ENCODE measurements around the gene ADARB2. TPM values are rescaled to one million over a fixed set of nuclear protein-coding genes. Genes with fewer than 3 reads are reported as not detected.
A peak's percentile ranks its signal among the peaks of the same experiment; 100 is the strongest.

Gene ADARB2
- total RNA-seq, 6 donors from 2014 or later: 0.69 to 5.2 (median 1.8) TPM

DNA sequence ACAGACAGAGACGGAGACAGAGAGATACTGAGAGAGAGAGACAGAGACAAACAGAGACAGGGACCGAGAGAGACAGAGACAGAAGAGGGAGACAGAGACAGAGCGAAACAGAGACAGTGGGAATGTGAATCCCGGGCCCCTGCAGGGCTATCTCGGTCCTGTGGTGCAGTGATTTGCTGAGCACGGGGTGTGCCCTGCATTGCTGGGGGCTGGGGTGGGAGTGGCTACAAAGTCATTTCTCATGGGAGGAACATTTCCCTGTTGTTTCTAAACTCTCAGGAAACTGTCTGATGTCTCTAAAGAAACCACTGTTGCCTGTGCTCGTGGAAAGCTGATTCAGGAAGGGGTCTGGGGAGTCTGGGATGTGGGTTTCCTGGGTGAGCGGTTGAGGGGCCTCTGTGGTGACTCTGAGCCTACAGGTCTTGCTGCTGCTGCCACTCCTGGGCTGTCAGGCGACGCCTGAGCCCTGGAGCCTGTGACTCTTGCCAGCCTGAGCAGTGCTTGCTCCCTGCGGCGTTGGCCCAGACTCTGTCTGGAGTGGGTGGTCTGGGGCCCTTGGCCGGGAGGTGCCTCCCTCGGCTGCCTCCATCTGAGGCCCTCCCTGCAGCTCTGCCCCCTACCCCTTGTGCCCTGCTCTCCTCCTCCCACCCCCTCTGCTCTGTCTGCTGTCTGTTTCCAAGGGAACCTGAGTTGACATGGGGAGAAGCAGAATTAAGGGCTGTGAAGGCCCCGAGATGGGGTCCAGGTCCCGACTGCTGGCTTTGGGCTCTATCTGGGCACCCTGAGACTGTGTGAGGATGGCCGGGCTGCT, 389.2 kb downstream of the ADARB2 start:
- no peak for DNase-seq
- Histone ChIP-seq H3K27ac (no peak overlapping the region), H3K36me3 (no peaks in the 10 kb centered on the region), H3K27me3 (no peaks in the 10 kb centered on the region), H3K9me3 (no peaks in the 10 kb centered on the region), H3K4me1 (no peaks in the 10 kb centered on the region), H3K4me3 (no peak overlapping the region)
- WGBS, 2 donors: 59 to 62% methylated on average over 11 to 17 of the region's 17 CpGs
- peak in 1 of 2 donors; percentile 28 for ATAC-seq (ENCODE audit: low FRiP score in 2 of 2)
- TF ChIP-seq POLR2A (IDR thresholded peaks at IDR 0.05) (no peak), EP300 (IDR thresholded peaks at IDR 0.05) (no peak), POLR2AphosphoS5 (IDR thresholded peaks at IDR 0.05) (no peak)
- TF ChIP-seq, protein P1, sequence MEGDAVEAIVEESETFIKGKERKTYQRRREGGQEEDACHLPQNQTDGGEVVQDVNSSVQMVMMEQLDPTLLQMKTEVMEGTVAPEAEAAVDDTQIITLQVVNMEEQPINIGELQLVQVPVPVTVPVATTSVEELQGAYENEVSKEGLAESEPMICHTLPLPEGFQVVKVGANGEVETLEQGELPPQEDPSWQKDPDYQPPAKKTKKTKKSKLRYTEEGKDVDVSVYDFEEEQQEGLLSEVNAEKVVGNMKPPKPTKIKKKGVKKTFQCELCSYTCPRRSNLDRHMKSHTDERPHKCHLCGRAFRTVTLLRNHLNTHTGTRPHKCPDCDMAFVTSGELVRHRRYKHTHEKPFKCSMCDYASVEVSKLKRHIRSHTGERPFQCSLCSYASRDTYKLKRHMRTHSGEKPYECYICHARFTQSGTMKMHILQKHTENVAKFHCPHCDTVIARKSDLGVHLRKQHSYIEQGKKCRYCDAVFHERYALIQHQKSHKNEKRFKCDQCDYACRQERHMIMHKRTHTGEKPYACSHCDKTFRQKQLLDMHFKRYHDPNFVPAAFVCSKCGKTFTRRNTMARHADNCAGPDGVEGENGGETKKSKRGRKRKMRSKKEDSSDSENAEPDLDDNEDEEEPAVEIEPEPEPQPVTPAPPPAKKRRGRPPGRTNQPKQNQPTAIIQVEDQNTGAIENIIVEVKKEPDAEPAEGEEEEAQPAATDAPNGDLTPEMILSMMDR (IDR thresholded peaks at IDR 0.05): no peak

DNA sequence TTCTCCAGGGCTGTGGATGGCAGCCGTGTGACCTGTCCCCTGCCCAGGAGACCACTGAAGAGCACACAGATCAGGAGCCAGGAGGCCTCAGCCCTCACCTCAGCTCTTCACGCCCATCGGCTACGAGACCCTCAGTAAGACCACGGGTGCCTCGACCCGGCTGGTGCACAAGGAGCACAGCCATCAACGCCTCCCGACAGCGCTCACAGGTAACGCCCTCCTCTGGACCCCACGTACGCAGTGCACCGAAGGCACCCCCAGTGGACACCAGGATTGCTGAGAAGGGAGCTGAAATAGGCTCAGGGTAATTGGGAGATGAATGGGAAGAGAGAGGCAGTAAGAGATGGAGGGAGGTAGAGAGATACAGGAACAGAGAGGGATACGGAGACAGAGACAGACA, 389.8 kb downstream of the ADARB2 start:
- Histone ChIP-seq H3K27me3 (no peaks in the 10 kb centered on the region), H3K9me3 (no peaks in the 10 kb centered on the region), H3K4me3 (no peak overlapping the region), H3K4me1 (no peaks in the 10 kb centered on the region), H3K36me3 (no peaks in the 10 kb centered on the region), H3K27ac (no peak overlapping the region)
- DNase-seq: no peak
- 88 to 93% methylated on average over 15 of the region's 15 CpGs for WGBS, 2 donors
- peak in 1 of 2 donors; percentile 19 for ATAC-seq (ENCODE audit: low FRiP score in 2 of 2)
- TF ChIP-seq POLR2A (IDR thresholded peaks at IDR 0.05) (no peak), EP300 (IDR thresholded peaks at IDR 0.05) (no peak), POLR2AphosphoS5 (IDR thresholded peaks at IDR 0.05) (no peak)
- TF ChIP-seq, protein P1 (IDR thresholded peaks at IDR 0.05): no peak

DNA sequence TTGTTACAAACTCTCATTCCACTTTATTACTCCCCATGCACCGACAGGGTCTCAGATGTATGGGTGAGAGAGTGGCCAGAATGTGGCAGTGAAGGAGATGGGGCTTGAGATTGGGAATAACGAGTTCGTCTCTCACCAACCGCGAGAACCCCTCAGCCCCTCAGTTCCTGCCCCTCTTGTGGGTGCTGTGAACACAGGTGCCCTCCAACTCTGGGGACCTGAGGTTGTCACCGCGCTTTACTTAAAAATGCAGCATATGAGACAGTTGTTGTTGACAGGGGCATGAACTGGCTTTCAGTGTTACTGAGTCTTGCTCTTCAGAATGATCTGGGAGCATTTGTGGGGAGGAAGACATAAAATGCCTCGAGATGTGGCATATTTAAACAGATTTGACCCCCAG, 391.1 kb downstream of the ADARB2 start:
- H3K9me3 ChIP-seq: no peaks in the 10 kb centered on the region
- WGBS, 2 donors: 83 to 86% methylated on average over 8 of the region's 8 CpGs
- TF ChIP-seq POLR2AphosphoS5 (IDR thresholded peaks at IDR 0.05) (no peak), POLR2A (IDR thresholded peaks at IDR 0.05) (no peak), EP300 (IDR thresholded peaks at IDR 0.05) (no peak)
- TF ChIP-seq, protein P1 (IDR thresholded peaks at IDR 0.05): no peak
- ATAC-seq (ENCODE audit: low FRiP score in 2 of 2): no peak
- DNase-seq: no peak
- H3K27me3 ChIP-seq: no peaks in the 10 kb centered on the region
- H3K4me3 ChIP-seq: no peak overlapping the region
- H3K27ac ChIP-seq: no peak overlapping the region
- no peaks in the 10 kb centered on the region for H3K4me1 ChIP-seq
- H3K36me3 ChIP-seq: no peaks in the 10 kb centered on the region

DNA sequence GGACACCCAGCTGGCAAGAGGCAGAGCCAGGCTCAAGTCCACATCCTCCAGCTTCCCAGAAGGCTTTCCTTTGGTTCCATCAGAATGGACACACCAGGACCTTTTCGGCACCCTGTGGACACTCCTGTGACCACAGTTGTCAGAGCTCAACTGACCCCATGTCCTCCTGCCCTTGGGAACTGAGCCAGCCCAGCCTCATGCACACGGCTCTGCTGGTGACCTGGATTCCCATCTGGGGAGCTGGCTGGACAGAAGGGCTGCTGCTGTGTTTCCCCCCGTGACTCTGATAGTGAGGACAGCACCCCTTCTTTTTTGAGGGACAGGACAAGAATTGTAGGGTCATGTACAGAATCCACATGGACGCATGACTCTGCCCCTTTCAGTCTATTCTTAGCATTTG, 392.0 kb downstream of the ADARB2 start:
- H3K27me3 ChIP-seq: no peaks in the 10 kb centered on the region
- H3K36me3 ChIP-seq: no peaks in the 10 kb centered on the region
- TF ChIP-seq POLR2AphosphoS5 (IDR thresholded peaks at IDR 0.05): no peak
- TF ChIP-seq EP300 (IDR thresholded peaks at IDR 0.05): no peak
- TF ChIP-seq POLR2A (IDR thresholded peaks at IDR 0.05): no peak
- TF ChIP-seq, protein P1 (IDR thresholded peaks at IDR 0.05): no peak
- H3K9me3 ChIP-seq: no peaks in the 10 kb centered on the region
- WGBS, 2 donors: 69 to 86% methylated on average over 2 to 4 of the region's 4 CpGs
- no peak overlapping the region for H3K4me3 ChIP-seq
- DNase-seq (no peak), ATAC-seq (ENCODE audit: low FRiP score in 2 of 2) (peak in 1 of 2 donors; percentile 17)
- H3K4me1 ChIP-seq: no peaks in the 10 kb centered on the region
- H3K27ac ChIP-seq: no peak overlapping the region

DNA sequence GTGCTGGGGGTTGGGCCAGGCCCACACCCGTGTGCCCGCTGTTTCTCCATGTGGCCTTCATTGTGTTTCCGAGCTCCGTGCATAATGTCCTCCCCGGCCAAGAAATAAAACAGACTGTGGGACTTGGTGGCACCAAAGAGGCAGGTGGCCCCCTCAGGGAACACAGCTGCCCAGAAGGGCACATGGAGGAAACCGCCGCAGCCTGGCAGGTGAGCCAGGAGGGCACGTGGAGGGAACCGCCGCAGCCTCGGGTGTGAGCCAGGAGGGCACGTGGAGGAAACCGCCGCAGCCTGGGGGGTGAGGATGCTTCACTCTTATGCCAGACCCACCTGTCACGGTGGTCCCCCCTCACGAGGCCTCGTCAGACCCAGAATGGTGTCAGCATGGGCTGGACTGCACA, 392.5 kb downstream of the ADARB2 start:
- H3K36me3 ChIP-seq: no peaks in the 10 kb centered on the region
- H3K27ac ChIP-seq: no peak overlapping the region
- no peaks in the 10 kb centered on the region for H3K27me3 ChIP-seq
- TF ChIP-seq EP300 (IDR thresholded peaks at IDR 0.05) (no peak), POLR2A (IDR thresholded peaks at IDR 0.05) (no peak), POLR2AphosphoS5 (IDR thresholded peaks at IDR 0.05) (no peak)
- TF ChIP-seq, protein P1 (IDR thresholded peaks at IDR 0.05): no peak
- no peaks in the 10 kb centered on the region for H3K9me3 ChIP-seq
- ATAC-seq (ENCODE audit: low FRiP score in 2 of 2): no peak
- no peak overlapping the region for H3K4me3 ChIP-seq
- DNase-seq: no peak
- 87 to 88% methylated on average over 6 to 17 of the region's 17 CpGs for WGBS, 2 donors
- no peaks in the 10 kb centered on the region for H3K4me1 ChIP-seq
